ENCODE data around the gene MMAB.

MMAB gene

GRCh38 chr12:109535231-109535862 lies 38.0 kb downstream of the MMAB start:
- DNase-seq = no peak

- DNase-seq = no peak
Measured at GRCh38 chr12:109534456-109534855, 38.8 kb downstream of the MMAB start.

- DNase-seq = no peak
Measured at GRCh38 chr12:109533487-109533740, 39.9 kb downstream of the MMAB start.

- DNase-seq = no peak
Measured at GRCh38 chr12:109532721-109533486, 40.4 kb downstream of the MMAB start.

- DNase-seq = no peak
Measured at GRCh38 chr12:109531411-109531810, 41.9 kb downstream of the MMAB start.

GRCh38 chr12:109529691-109530640 lies 43.3 kb downstream of the MMAB start:
- peak; percentile 68 for DNase-seq

GRCh38 chr12:109527489-109528123 lies 45.7 kb downstream of the MMAB start:
- DNase-seq = no peak

GRCh38 chr12:109525279-109525585 lies 48.1 kb downstream of the MMAB start:
- no peak for DNase-seq

GRCh38 chr12:109524466-109525278 lies 48.6 kb downstream of the MMAB start:
- no peak for DNase-seq

- DNase-seq = peak; percentile 53
Measured at GRCh38 chr12:109523504-109523903, 49.8 kb downstream of the MMAB start.

GRCh38 chr12:109523071-109523470 lies 50.2 kb downstream of the MMAB start:
- DNase-seq = peak; percentile 92

- DNase-seq = peak; percentile 89
Measured at GRCh38 chr12:109521831-109522230, 51.5 kb downstream of the MMAB start.

GRCh38 chr12:109519787-109520186 lies 53.5 kb downstream of the MMAB start:
- no peak for DNase-seq

GRCh38 chr12:109518820-109519665 lies 54.3 kb downstream of the MMAB start:
- peak; percentile 67 for DNase-seq

- DNase-seq = peak; percentile 92
Measured at GRCh38 chr12:109517619-109518018, 55.7 kb downstream of the MMAB start.

GRCh38 chr12:109513977-109514376 lies 59.3 kb downstream of the MMAB start:
- no peak for DNase-seq

GRCh38 chr12:109513051-109513450 lies 60.3 kb downstream of the MMAB start:
- no peak for DNase-seq

- no peak for DNase-seq
Measured at GRCh38 chr12:109512608-109513007, 60.7 kb downstream of the MMAB start.

- no peak for DNase-seq
Measured at GRCh38 chr12:109510196-109510595, 63.1 kb downstream of the MMAB start.

- no peak for DNase-seq
Measured at GRCh38 chr12:109504068-109504467, 69.2 kb downstream of the MMAB start.
